ENCODE measurements around the gene SMPD3. TPM values are rescaled to one million over a fixed set of nuclear protein-coding genes. Genes with fewer than 3 reads are reported as not detected.

Gene SMPD3
- total RNA-seq, 2 experiments from 2014 or later: 0.89 to 1.1 TPM

GRCh38 chr16:68399456-68399855, 48.9 kb downstream of the SMPD3 start:
- Mint-ChIP-seq H3K4me3 (no peak overlapping the region), H3K36me3 (ENCODE audit: low read depth) (no peaks in the 10 kb centered on the region), H3K27me3 (no peaks in the 10 kb centered on the region), H3K27ac (no peak overlapping the region), H3K9me3 (no peaks in the 10 kb centered on the region), H3K4me1 (ENCODE audit: low read depth) (peaks cover 36% of the 10 kb centered on the region)
- Histone ChIP-seq H3K27ac (ENCODE audit: low read depth in 1 of 2, low read length in 2 of 2) (no peak overlapping the region), H3K9me3 (ENCODE audit: control insufficient read depth in 1 of 2, insufficient read depth in 1 of 2, low read length in 2 of 2) (no peaks in the 10 kb centered on the region), H3K4me3 (ENCODE audit: low read length) (no peak overlapping the region), H3K36me3 (ENCODE audit: insufficient read depth, low read length) (no peaks in the 10 kb centered on the region), H3K4me1 (ENCODE audit: insufficient read depth, low read length) (peaks cover 36% of the 10 kb centered on the region), H3K27me3 (ENCODE audit: control insufficient read depth in 1 of 2, insufficient read depth in 2 of 2, low read length in 2 of 2) (no peaks in the 10 kb centered on the region)
- intact Hi-C loops (cut with DNase I, micrococcal nuclease): loop anchor here in 1 of 2 experiments (5.0 kb wide), 1 partner anchor 48 kb away; the partner anchor contains the start of gene SMPD3
- DNase-seq: no peak
- TF ChIP-seq, protein P1, sequence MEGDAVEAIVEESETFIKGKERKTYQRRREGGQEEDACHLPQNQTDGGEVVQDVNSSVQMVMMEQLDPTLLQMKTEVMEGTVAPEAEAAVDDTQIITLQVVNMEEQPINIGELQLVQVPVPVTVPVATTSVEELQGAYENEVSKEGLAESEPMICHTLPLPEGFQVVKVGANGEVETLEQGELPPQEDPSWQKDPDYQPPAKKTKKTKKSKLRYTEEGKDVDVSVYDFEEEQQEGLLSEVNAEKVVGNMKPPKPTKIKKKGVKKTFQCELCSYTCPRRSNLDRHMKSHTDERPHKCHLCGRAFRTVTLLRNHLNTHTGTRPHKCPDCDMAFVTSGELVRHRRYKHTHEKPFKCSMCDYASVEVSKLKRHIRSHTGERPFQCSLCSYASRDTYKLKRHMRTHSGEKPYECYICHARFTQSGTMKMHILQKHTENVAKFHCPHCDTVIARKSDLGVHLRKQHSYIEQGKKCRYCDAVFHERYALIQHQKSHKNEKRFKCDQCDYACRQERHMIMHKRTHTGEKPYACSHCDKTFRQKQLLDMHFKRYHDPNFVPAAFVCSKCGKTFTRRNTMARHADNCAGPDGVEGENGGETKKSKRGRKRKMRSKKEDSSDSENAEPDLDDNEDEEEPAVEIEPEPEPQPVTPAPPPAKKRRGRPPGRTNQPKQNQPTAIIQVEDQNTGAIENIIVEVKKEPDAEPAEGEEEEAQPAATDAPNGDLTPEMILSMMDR (IDR thresholded peaks at IDR 0.05): no peak
- POLR2A ChIA-PET: interaction anchor here (1.0 to 3.6 kb wide), 2 partner anchors 19 to 49 kb away, joined by 3 to 26 read pairs; partner anchors contain the start of gene SMPD3
- no peak for ATAC-seq (ENCODE audit: poor library complexity)
- CTCF ChIA-PET: interaction anchor here (1.1 to 8.9 kb wide), 2 partner anchors 111 to 130 kb away, joined by 3 to 77 read pairs; no protein-coding TSS in a partner anchor

DNA sequence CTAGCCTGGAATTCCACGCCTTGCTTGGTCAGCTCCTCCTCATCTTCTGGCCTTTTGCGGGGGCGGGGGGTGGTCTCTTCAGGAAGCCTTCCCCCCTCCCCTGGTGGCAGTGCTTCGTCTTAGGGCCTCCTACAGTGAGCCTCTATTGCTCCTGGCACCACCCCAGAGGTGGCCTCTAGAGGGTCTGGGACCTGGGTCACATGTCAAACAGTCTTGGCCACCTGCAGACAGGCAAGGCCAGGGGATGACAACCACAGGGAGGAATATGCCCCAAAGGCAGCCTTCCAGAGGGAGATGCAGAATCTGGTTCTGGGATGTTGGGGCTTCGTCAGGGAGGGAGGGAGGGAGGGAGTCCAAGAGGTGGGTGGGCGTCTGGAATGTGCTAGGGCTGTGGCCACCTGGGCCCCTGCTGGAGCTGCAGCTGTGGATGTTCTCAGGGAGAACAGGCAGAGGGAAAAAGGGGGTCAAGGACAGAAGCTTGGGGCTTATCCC, 50.6 kb downstream of the SMPD3 start:
- Mint-ChIP-seq H3K27ac (no peak overlapping the region), H3K36me3 (ENCODE audit: low read depth) (no peaks in the 10 kb centered on the region), H3K27me3 (no peaks in the 10 kb centered on the region), H3K4me3 (no peak overlapping the region), H3K9me3 (no peaks in the 10 kb centered on the region), H3K4me1 (ENCODE audit: low read depth) (peaks cover 32% of the 10 kb centered on the region)
- intact Hi-C loops (cut with DNase I, micrococcal nuclease): loop anchor here (2.0 to 5.0 kb wide), 2 partner anchors 50 to 51 kb away; partner anchors contain the start of gene SMPD3 (in 2 of the 2)
- TF ChIP-seq, protein P1 (IDR thresholded peaks at IDR 0.05): no peak
- Histone ChIP-seq H3K36me3 (ENCODE audit: insufficient read depth, low read length) (no peaks in the 10 kb centered on the region), H3K27ac (ENCODE audit: low read depth in 1 of 2, low read length in 2 of 2) (no peak overlapping the region), H3K27me3 (ENCODE audit: control insufficient read depth in 1 of 2, insufficient read depth in 2 of 2, low read length in 2 of 2) (no peaks in the 10 kb centered on the region), H3K4me1 (ENCODE audit: insufficient read depth, low read length) (peaks cover 36% of the 10 kb centered on the region), H3K4me3 (ENCODE audit: low read length) (no peak overlapping the region), H3K9me3 (ENCODE audit: control insufficient read depth in 1 of 2, insufficient read depth in 1 of 2, low read length in 2 of 2) (no peaks in the 10 kb centered on the region)
- POLR2A ChIA-PET: interaction anchor here (2.5 to 3.6 kb wide), 3 partner anchors 20 to 113 kb away, joined by 15 to 26 read pairs (median 21); no protein-coding TSS in a partner anchor
- CTCF ChIA-PET: interaction anchor here (0.5 to 8.9 kb wide), 3 partner anchors 29 to 123 kb away, joined by 3 to 77 read pairs (median 9); no protein-coding TSS in a partner anchor
- ATAC-seq (ENCODE audit: poor library complexity): no peak
- no peak for DNase-seq

DNA sequence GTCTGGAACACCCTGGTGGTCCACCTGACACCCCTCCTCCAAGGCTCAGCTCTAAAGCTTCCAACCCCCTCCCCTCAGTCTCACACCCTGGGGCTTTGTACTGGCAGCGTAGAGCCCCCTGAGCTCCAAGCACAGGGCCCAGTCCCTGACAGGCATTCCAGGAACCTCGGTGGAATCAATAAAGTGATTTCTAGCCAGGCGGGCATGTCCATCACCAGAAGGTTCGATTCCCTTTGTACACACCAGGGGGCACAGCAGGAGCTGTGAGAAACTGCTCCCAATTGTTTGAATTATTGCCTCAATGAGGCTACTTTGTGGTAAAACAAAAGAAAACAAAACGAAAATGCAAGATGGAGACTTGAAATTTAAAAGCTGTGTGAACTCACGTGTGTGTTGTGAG, 51.8 kb downstream of the SMPD3 start:
- intact Hi-C loops (cut with DNase I, micrococcal nuclease): loop anchor here (1.0 to 5.0 kb wide), 3 partner anchors 51 to 114 kb away; partner anchors contain the start of gene SMPD3 (in 2 of the 2)
- Histone ChIP-seq H3K27ac (ENCODE audit: low read depth in 1 of 2, low read length in 2 of 2) (no peak overlapping the region), H3K36me3 (ENCODE audit: insufficient read depth, low read length) (no peaks in the 10 kb centered on the region), H3K4me3 (ENCODE audit: low read length) (no peak overlapping the region), H3K27me3 (ENCODE audit: control insufficient read depth in 1 of 2, insufficient read depth in 2 of 2, low read length in 2 of 2) (no peaks in the 10 kb centered on the region), H3K9me3 (ENCODE audit: control insufficient read depth in 1 of 2, insufficient read depth in 1 of 2, low read length in 2 of 2) (no peaks in the 10 kb centered on the region), H3K4me1 (ENCODE audit: insufficient read depth, low read length) (peaks cover 32% of the 10 kb centered on the region)
- no peaks in the 10 kb centered on the region for H3K36me3 Mint-ChIP-seq (ENCODE audit: low read depth)
- CTCF ChIA-PET: interaction anchor here (0.6 to 8.9 kb wide), 9 partner anchors 10 to 1367 kb away, joined by 3 to 77 read pairs (median 5); partner anchors contain the start of gene SMPD3
- peaks cover 20% of the 10 kb centered on the region for H3K4me1 Mint-ChIP-seq (ENCODE audit: low read depth)
- H3K4me3 Mint-ChIP-seq: no peak overlapping the region
- TF ChIP-seq, protein P1 (IDR thresholded peaks at IDR 0.05): peak; percentile 83
- ATAC-seq (ENCODE audit: poor library complexity) (peak; percentile 67), DNase-seq (peak; percentile 40 to 79 (median 54))
- no peaks in the 10 kb centered on the region for H3K9me3 Mint-ChIP-seq
- no peak overlapping the region for H3K27ac Mint-ChIP-seq
- H3K27me3 Mint-ChIP-seq: no peaks in the 10 kb centered on the region
- POLR2A ChIA-PET: interaction anchor here (1.1 to 3.0 kb wide), 3 partner anchors 21 to 124 kb away, joined by 5 to 21 read pairs (median 15); no protein-coding TSS in a partner anchor
